Peyer's patch (tissue), 4 donors: Measurements from ENCODE around the gene GALNT17.

Experiments
- POLR2A ChIP-seq, 2 donors: fragments of 450-650 bp; IDR thresholded peaks; one replicate each; pipeline ENCODE4 v1.5.1; 2017; ENCODE audit warnings: antibody characterized with exemption in 2 of 2, mild to moderate bottlenecking in 2 of 2, moderate library complexity in 2 of 2
- TF ChIP-seq, protein P1 (sequence below), 6 experiments: fragments of 450-650 bp in 4 of 6; fragments of 200-600 bp in 2 of 6; sonication (generic) in 1 of 6; IDR thresholded peaks; one replicate each; pipeline ENCODE4 v1.5.1; 2017 to 2019; ENCODE audit warnings: antibody characterized with exemption in 6 of 6, mild to moderate bottlenecking in 3 of 6, moderate library complexity in 1 of 6

DNA sequence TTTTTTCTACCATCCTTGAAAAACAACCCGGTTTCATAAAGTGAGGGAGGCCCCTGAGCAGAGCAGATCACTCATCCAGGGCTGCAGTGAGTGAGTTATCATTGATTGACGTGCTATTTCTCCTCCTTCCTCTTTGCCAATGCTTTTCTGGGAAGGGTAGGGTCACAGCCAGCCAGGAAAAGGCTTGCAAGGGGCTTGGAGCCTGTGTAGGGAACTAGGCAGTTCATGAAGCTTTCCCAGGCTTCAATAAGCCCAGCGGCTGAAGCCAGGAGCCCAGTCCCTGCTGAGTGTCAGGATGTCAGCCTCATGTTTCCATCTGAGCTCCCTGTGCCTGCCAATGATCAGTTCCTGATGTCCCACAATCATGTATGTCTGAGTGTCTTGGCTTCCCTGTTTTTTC lies 584.7 kb downstream of the GALNT17 start:
- TF ChIP-seq, protein P1, sequence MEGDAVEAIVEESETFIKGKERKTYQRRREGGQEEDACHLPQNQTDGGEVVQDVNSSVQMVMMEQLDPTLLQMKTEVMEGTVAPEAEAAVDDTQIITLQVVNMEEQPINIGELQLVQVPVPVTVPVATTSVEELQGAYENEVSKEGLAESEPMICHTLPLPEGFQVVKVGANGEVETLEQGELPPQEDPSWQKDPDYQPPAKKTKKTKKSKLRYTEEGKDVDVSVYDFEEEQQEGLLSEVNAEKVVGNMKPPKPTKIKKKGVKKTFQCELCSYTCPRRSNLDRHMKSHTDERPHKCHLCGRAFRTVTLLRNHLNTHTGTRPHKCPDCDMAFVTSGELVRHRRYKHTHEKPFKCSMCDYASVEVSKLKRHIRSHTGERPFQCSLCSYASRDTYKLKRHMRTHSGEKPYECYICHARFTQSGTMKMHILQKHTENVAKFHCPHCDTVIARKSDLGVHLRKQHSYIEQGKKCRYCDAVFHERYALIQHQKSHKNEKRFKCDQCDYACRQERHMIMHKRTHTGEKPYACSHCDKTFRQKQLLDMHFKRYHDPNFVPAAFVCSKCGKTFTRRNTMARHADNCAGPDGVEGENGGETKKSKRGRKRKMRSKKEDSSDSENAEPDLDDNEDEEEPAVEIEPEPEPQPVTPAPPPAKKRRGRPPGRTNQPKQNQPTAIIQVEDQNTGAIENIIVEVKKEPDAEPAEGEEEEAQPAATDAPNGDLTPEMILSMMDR (IDR thresholded peaks at IDR 0.05) = no peak
- TF ChIP-seq POLR2A (IDR thresholded peaks at IDR 0.05) = no peak
